Peyer's patch (tissue), 4 donors: Measurements from ENCODE around the gene LBX2.

Experiments used
- CTCF ChIP-seq, 6 experiments: fragments of 450-650 bp in 4 of 6; fragments of 200-600 bp in 2 of 6; sonication (generic) in 1 of 6; IDR thresholded peaks; one replicate each; pipeline ENCODE4 v1.5.1; 2017 to 2019; ENCODE audit warnings: antibody characterized with exemption in 6 of 6, mild to moderate bottlenecking in 3 of 6, moderate library complexity in 1 of 6
- POLR2A ChIP-seq, 2 donors: fragments of 450-650 bp; IDR thresholded peaks; one replicate each; pipeline ENCODE4 v1.5.1; 2017; ENCODE audit warnings: antibody characterized with exemption in 2 of 2, mild to moderate bottlenecking in 2 of 2, moderate library complexity in 2 of 2

- TF ChIP-seq CTCF (IDR thresholded peaks at IDR 0.05) (no peak), POLR2A (IDR thresholded peaks at IDR 0.05) (no peak)
These were observed 27.3 kb upstream of the LBX2 start for GRCh38 chr2:74526649-74527230.
